NCI-H82 treated with DMSO at 0.1 percent for 48 hours (cell line): ENCODE data around the gene ITPR3.

Experiments used
- DNase-seq: peaks from one replicate; lab custom pipeline; 2025; ENCODE audit not compliant: unreplicated experiment; lab: John Stamatoyannopoulos, UW

The ITPR3 gene

GRCh38 chr6:33696076-33696475 lies 75.0 kb downstream of the ITPR3 start:
- DNase-seq: no peak

GRCh38 chr6:33696548-33697518 lies 75.7 kb downstream of the ITPR3 start:
- DNase-seq: no peak

GRCh38 chr6:33697845-33698244 lies 76.7 kb downstream of the ITPR3 start:
- no peak for DNase-seq

- DNase-seq: no peak
These were observed 77.4 kb downstream of the ITPR3 start for GRCh38 chr6:33698494-33698893.

GRCh38 chr6:33699131-33699530 lies 78.0 kb downstream of the ITPR3 start:
- DNase-seq: no peak

- DNase-seq: no peak
These were observed 78.6 kb downstream of the ITPR3 start for GRCh38 chr6:33699739-33700138.

GRCh38 chr6:33700391-33701050 lies 79.4 kb downstream of the ITPR3 start:
- DNase-seq: peak; percentile 59

GRCh38 chr6:33702345-33702977 lies 81.3 kb downstream of the ITPR3 start:
- DNase-seq: no peak

- no peak for DNase-seq
These were observed 83.3 kb downstream of the ITPR3 start for GRCh38 chr6:33704215-33705066.

- no peak for DNase-seq
These were observed 84.3 kb downstream of the ITPR3 start for GRCh38 chr6:33705268-33705885.

- no peak for DNase-seq
These were observed 85.0 kb downstream of the ITPR3 start for GRCh38 chr6:33705955-33706725.

GRCh38 chr6:33707771-33708170 lies 86.6 kb downstream of the ITPR3 start:
- DNase-seq: no peak

GRCh38 chr6:33708516-33709204 lies 87.5 kb downstream of the ITPR3 start:
- no peak for DNase-seq

- peak; percentile 91 for DNase-seq
These were observed 88.6 kb downstream of the ITPR3 start for GRCh38 chr6:33709605-33710295.

- DNase-seq: peak; percentile 85
These were observed 89.4 kb downstream of the ITPR3 start for GRCh38 chr6:33710296-33711121.

GRCh38 chr6:33711140-33712129 lies 90.3 kb downstream of the ITPR3 start, which contains the start of gene UQCC2:
TSS of gene UQCC2 (minus strand) at chr6:33711700. CDS start at chr6:33711686, 14 bp downstream.
- DNase-seq: peak; percentile 90
